ENCODE measurements around the gene DCUN1D1. TPM values are rescaled to one million over a fixed set of nuclear protein-coding genes. Genes with fewer than 3 reads are reported as not detected.

The DCUN1D1 gene
- total RNA-seq, 1 experiment from 2014 or later, result 71.7 TPM

DNA sequence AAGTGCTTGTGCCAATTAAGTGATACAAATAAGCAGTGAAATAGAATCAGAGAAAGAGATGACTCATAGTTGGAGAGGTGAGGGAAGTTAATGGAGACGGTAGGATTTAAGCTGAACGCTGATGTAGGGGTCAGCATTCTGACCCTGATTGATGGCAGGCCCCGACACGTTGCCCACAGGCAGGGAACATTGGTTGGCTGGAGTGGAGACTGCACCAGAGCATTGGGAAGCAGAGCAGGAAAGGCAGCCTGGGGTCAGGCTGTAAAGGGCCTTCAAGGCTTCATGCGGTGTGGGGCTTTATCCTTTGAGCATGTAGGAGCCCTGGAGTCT is 68.6 kb downstream of the DCUN1D1 start:
- WGBS (ENCODE audit: extremely low coverage, insufficient read length, low lambda C conversion rate), result no CpG with 5 or more reads among the region's 5 CpGs

More for the DNA sequence above, 68.6 kb downstream of the DCUN1D1 start:
- Histone ChIP-seq H3K9me3 (ENCODE audit: control insufficient read depth, low read depth, low read length) (no peaks in the 10 kb centered on the region), H2BK120ac (ENCODE audit: low read depth, low read length, poor library complexity, severe bottlenecking) (no peak overlapping the region), H3K79me2 (ENCODE audit: insufficient read depth, low read length) (no peaks in the 10 kb centered on the region), H2BK5ac (ENCODE audit: insufficient read length, low read length) (no peak overlapping the region), H4K91ac (ENCODE audit: insufficient read length, low read depth, low read length) (no peak overlapping the region), H2BK15ac (ENCODE audit: low read depth, low read length) (no peak overlapping the region), H3T11ph (ENCODE audit: low read length) (no peak overlapping the region), H2AK5ac (ENCODE audit: insufficient read length, low read length) (no peak overlapping the region), H4K8ac (replicated peaks; ENCODE audit: insufficient read length, low read depth, low read length) (no peak overlapping the region), H3K23me2 (ENCODE audit: insufficient read length, low read depth, low read length, poor library complexity, severe bottlenecking) (no peaks in the 10 kb centered on the region), H3K14ac (ENCODE audit: insufficient read depth, low read length) (no peak overlapping the region), H2BK20ac (ENCODE audit: low read depth, low read length, poor library complexity, severe bottlenecking) (no peak overlapping the region), H3K4ac (ENCODE audit: low read depth, low read length) (no peak overlapping the region), H3K23ac (ENCODE audit: insufficient read length, low read depth, low read length) (no peak overlapping the region), H3K18ac (ENCODE audit: insufficient read length, low read depth, low read length) (no peak overlapping the region), H4K20me1 (ENCODE audit: control insufficient read depth, insufficient read depth, insufficient read length) (no peaks in the 10 kb centered on the region), H3K27me3 (ENCODE audit: insufficient read depth, low read length) (no peaks in the 10 kb centered on the region), H3K4me2 (ENCODE audit: insufficient read depth, insufficient read length, low read length) (no peak overlapping the region), H3K79me1 (ENCODE audit: insufficient read depth, low read depth, low read length, poor library complexity, severe bottlenecking) (no peaks in the 10 kb centered on the region), H2BK12ac (ENCODE audit: insufficient read length, low read depth, low read length) (no peak overlapping the region), H3K27ac (ENCODE audit: insufficient read length, low read depth, low read length) (no peak overlapping the region), H3K4me1 (ENCODE audit: insufficient read depth, low read length) (no peaks in the 10 kb centered on the region), H3K56ac (ENCODE audit: insufficient read length, low read depth, low read length) (no peak overlapping the region), H3K9ac (ENCODE audit: extremely low read depth, insufficient read length, low read length) (no peak overlapping the region), H4K5ac (ENCODE audit: insufficient read length, low read depth, low read length) (no peak overlapping the region), H2AFZ (ENCODE audit: low read length) (no peak overlapping the region)
- peak; percentile 29 for DNase-seq
- Mint-ChIP-seq H3K9me3 (no peaks in the 10 kb centered on the region), H3K36me3 (ENCODE audit: insufficient read depth in 1 of 3, low read depth in 3 of 3) (no peaks in the 10 kb centered on the region), H3K27me3 (ENCODE audit: low read depth) (no peaks in the 10 kb centered on the region), H3K4me3 (no peak overlapping the region), H3K4me1 (peaks cover 8 to 12% of the 10 kb centered on the region in 2 experiments), H3K27ac (peak overlapping the region in 1 of 3 experiments; percentile 80; a peak in 1 of 7 replicates)
- TF ChIP-seq, protein P1, sequence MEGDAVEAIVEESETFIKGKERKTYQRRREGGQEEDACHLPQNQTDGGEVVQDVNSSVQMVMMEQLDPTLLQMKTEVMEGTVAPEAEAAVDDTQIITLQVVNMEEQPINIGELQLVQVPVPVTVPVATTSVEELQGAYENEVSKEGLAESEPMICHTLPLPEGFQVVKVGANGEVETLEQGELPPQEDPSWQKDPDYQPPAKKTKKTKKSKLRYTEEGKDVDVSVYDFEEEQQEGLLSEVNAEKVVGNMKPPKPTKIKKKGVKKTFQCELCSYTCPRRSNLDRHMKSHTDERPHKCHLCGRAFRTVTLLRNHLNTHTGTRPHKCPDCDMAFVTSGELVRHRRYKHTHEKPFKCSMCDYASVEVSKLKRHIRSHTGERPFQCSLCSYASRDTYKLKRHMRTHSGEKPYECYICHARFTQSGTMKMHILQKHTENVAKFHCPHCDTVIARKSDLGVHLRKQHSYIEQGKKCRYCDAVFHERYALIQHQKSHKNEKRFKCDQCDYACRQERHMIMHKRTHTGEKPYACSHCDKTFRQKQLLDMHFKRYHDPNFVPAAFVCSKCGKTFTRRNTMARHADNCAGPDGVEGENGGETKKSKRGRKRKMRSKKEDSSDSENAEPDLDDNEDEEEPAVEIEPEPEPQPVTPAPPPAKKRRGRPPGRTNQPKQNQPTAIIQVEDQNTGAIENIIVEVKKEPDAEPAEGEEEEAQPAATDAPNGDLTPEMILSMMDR (conservative IDR thresholded peaks at IDR 0.05), result no peak
